ENCODE data around the gene MAN1A1.

MAN1A1 gene

GRCh38 chr6:119132261-119132981 is 217.1 kb downstream of the MAN1A1 start:
- no peak for DNase-seq (ENCODE audit: low read depth)
- no peak overlapping the region for H3K4me3 ChIP-seq (ENCODE audit: low read depth, low read length)
- TF ChIP-seq, protein P1, sequence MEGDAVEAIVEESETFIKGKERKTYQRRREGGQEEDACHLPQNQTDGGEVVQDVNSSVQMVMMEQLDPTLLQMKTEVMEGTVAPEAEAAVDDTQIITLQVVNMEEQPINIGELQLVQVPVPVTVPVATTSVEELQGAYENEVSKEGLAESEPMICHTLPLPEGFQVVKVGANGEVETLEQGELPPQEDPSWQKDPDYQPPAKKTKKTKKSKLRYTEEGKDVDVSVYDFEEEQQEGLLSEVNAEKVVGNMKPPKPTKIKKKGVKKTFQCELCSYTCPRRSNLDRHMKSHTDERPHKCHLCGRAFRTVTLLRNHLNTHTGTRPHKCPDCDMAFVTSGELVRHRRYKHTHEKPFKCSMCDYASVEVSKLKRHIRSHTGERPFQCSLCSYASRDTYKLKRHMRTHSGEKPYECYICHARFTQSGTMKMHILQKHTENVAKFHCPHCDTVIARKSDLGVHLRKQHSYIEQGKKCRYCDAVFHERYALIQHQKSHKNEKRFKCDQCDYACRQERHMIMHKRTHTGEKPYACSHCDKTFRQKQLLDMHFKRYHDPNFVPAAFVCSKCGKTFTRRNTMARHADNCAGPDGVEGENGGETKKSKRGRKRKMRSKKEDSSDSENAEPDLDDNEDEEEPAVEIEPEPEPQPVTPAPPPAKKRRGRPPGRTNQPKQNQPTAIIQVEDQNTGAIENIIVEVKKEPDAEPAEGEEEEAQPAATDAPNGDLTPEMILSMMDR (IDR thresholded peaks at IDR 0.05; ENCODE audit: low read depth, low read length, missing control alignments), result no peak

GRCh38 chr6:119129968-119130484 is 219.5 kb downstream of the MAN1A1 start:
- no peak for DNase-seq (ENCODE audit: low read depth)
- no peak overlapping the region for H3K4me3 ChIP-seq (ENCODE audit: low read depth, low read length)
- TF ChIP-seq, protein P1 (IDR thresholded peaks at IDR 0.05; ENCODE audit: low read depth, low read length, missing control alignments), result no peak

DNA sequence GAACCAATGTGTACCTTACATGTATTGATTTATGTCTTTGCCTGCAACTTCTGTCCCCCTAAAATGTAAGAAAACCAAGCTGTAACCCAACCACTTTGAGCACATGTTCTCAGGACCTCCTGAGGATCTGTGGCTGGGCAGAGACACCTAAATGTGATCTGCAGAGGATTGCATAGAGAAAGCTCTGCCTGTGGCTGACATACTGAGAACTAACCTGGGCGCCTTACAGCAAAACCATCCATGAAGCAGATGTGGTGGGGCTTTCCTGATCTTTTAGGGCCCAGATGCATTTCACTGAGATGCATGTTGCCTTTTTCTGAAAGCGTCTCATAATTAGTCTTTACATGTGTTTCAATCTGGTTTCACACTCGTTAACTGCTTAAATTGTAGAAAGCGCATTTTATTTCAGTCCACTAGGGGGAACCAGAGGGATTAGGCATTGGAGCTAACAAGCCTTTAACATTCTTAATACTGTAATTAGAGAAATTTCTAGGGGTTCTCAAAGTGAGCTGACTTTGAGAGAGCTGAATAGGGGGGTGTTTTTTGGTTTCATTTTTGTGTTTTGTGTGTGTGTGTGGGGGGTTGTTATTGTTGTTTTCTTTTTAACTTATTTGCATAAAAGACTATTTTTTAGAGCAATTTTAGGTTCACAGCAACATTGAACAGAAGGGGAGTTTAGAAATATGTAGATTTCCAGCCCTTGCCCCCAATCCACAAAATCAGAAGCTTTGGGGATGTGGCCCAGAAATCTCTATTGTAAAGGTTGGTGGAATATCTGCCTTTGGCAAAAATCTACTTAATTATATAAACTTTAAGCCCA is 220.2 kb downstream of the MAN1A1 start:
- TF ChIP-seq, protein P1 (IDR thresholded peaks at IDR 0.05; ENCODE audit: low read depth, low read length, missing control alignments), result peak; percentile 70
- H3K4me3 ChIP-seq (ENCODE audit: low read depth, low read length), result no peak overlapping the region
- peak; percentile 51 for DNase-seq (ENCODE audit: low read depth)

- H3K4me3 ChIP-seq (ENCODE audit: low read depth, low read length), result no peak overlapping the region
- DNase-seq (ENCODE audit: low read depth), result no peak
- TF ChIP-seq, protein P1 (IDR thresholded peaks at IDR 0.05; ENCODE audit: low read depth, low read length, missing control alignments), result no peak
Observed at GRCh38 chr6:119128252-119128912, 221.2 kb downstream of the MAN1A1 start.

GRCh38 chr6:119127627-119128026 is 221.9 kb downstream of the MAN1A1 start:
- no peak overlapping the region for H3K4me3 ChIP-seq (ENCODE audit: low read depth, low read length)
- TF ChIP-seq, protein P1 (IDR thresholded peaks at IDR 0.05; ENCODE audit: low read depth, low read length, missing control alignments), result no peak
- no peak for DNase-seq (ENCODE audit: low read depth)

Measured in GM12864 (cell line).